ENCODE measurements around the gene KCNK1.

- TF ChIP-seq CTCF (IDR thresholded peaks at IDR 0.05) = no peak
- no peak for TF ChIP-seq POLR2A (IDR thresholded peaks at IDR 0.05)
Measured at GRCh38 chr1:233624289-233624688, 10.4 kb downstream of the KCNK1 start.

All from lower leg skin (tissue), 3 donors.